Transverse colon (tissue), 4 donors: Measurements from ENCODE around the gene NWD2. TPM values are rescaled to one million over a fixed set of nuclear protein-coding genes. Genes with fewer than 3 reads are reported as not detected.

Experiments
- DNase-seq: peaks from one replicate; pipeline ENCODE4 v3.0.0-alpha.2; 2019
- H3K27ac ChIP-seq, 4 donors: fragments of 200-600 bp; sonication (generic); 2 replicates each; pipeline ENCODE4 v1.5.1; 2016 to 2018; ENCODE audit warnings: inconsistent platforms in 4 of 4
- H3K27me3 ChIP-seq: fragments of 200-600 bp; sonication (generic); 2 replicates; pipeline ENCODE4 v1.5.1; 2017; ENCODE audit warnings: inconsistent platforms
- H3K36me3 ChIP-seq, 4 donors: fragments of 200-600 bp; sonication (generic); 2 replicates each; pipeline ENCODE4 v1.5.1; 2017 to 2019; ENCODE audit warnings: inconsistent platforms in 4 of 4
- H3K4me1 ChIP-seq, 4 donors: fragments of 200-600 bp; sonication (generic); 2 replicates each; pipeline ENCODE4 v1.5.1; 2017 to 2020; ENCODE audit warnings: inconsistent platforms in 4 of 4
- H3K4me3 ChIP-seq, 4 donors: fragments of 200-600 bp; sonication (generic); 1 replicate in 1 of 4; 2 replicates in 3 of 4; pipeline versions ENCODE4 v1.5.1 to v1.6.1; 2017 to 2019; ENCODE audit warnings: inconsistent platforms in 4 of 4
- H3K9me3 ChIP-seq, 2 donors: fragments of 200-600 bp; sonication (generic); 2 replicates each; pipeline ENCODE4 v1.5.1; 2017 to 2019; ENCODE audit warnings: inconsistent platforms in 2 of 2
- CTCF ChIP-seq, 5 experiments: fragments of 200-600 bp in 3 of 5; fragments of 450-650 bp in 2 of 5; sonication (generic) in 3 of 5; IDR thresholded peaks; 1 replicate in 2 of 5; 2 replicates in 3 of 5; pipeline ENCODE4 v1.5.1; 2016 to 2017; ENCODE audit warnings: antibody characterized with exemption in 5 of 5, inconsistent platforms in 3 of 5, mild to moderate bottlenecking in 2 of 5, moderate library complexity in 1 of 5
- EP300 ChIP-seq: sonication (generic); formaldehyde crosslinking; IDR thresholded peaks from one replicate; pipeline ENCODE4 v1.6.1; 2017; ENCODE audit warnings: antibody characterized with exemption, low read depth
- POLR2A ChIP-seq: fragments of 450-650 bp; IDR thresholded peaks from one replicate; pipeline ENCODE4 v1.6.1; 2016; ENCODE audit warnings: antibody characterized with exemption, mild to moderate bottlenecking, moderate library complexity
- POLR2AphosphoS5 ChIP-seq, 3 donors: sonication (generic); formaldehyde crosslinking; IDR thresholded peaks; one replicate each; pipeline ENCODE4 v1.6.1; 2016; ENCODE audit warnings: antibody characterized with exemption in 3 of 3
- WGBS, 2 donors: methylation state at CpG; one replicate each; pipeline ENCODE4 v1.1.5; 2018; ENCODE audit warnings: low coverage in 1 of 2; 5-methylcytosine and 5-hydroxymethylcytosine counted together
- in situ Hi-C, 4 donors: fragments of 200-750 bp; cut with MboI; loops; one replicate each; pipeline versions ENCODE4 v1.15.0 to v1.15.1; 2017; ENCODE audit warnings: low sequenced_read_pairs in 3 of 4, low pct_ligation_motif_present in 1 of 4, low pct_unique_long_range_greater_than_20kb in 1 of 4
- intact Hi-C: fragments of 100-400 bp; cut with DNase I; formaldehyde crosslinking; loops from one replicate; pipeline ENCODE4 v1.15.1; 2023; ENCODE audit warnings: low total_unique reads
- total RNA-seq, 4 donors: library from RNA; depleted of rRNA; stranded (reverse); fragments of >200 nt; gene quantifications; one replicate each; pipeline ENCODE4 v1.1.0, GENCODE V29; 2016

The NWD2 gene
- total RNA-seq, 4 donors from 2014 or later, result 0.48 to 0.55 TPM; not detected in 2

DNA sequence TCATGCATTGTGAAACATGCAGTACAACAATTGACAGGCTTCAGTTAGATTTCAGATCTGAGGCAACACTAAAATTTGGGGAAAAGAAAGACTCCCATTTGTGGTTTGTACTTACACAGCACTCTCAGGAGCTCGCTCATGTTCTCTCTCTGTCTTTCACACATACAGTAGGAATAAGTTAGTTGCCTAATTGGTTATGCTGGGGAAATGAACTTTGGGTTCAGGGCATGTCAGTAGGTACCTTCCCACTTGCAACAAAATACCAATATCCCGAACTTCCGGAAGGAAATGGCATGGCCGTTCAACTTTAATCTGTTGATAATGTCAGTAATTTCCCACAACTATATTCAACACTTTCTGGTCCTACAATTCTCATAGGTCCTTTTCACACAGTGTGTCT lies 223.3 kb downstream of the NWD2 start:
- 77 to 89% methylated on average over 4 of the region's 4 CpGs for WGBS, 2 donors
- no peak for DNase-seq
- Histone ChIP-seq H3K27ac (no peak overlapping the region), H3K36me3 (no peaks in the 10 kb centered on the region), H3K9me3 (no peaks in the 10 kb centered on the region), H3K4me1 (peaks cover 0 to 36% (median 20%) of the 10 kb centered on the region in 4 donors), H3K27me3 (no peaks in the 10 kb centered on the region), H3K4me3 (no peak overlapping the region)
- TF ChIP-seq POLR2A (no peak), EP300 (no peak), POLR2AphosphoS5 (IDR thresholded peaks at IDR 0.05) (no peak), CTCF (IDR thresholded peaks at IDR 0.05) (no peak)
- intact Hi-C loops, result no loop called here
- in situ Hi-C loops, result no loop called here

- no peaks in the 10 kb centered on the region for H3K27me3 ChIP-seq
- H3K9me3 ChIP-seq, result no peaks in the 10 kb centered on the region
- no peak for TF ChIP-seq POLR2AphosphoS5 (IDR thresholded peaks at IDR 0.05)
- TF ChIP-seq CTCF (IDR thresholded peaks at IDR 0.05), result no peak
- no peak for TF ChIP-seq POLR2A
- TF ChIP-seq EP300, result no peak
- no peak overlapping the region for H3K4me3 ChIP-seq
- H3K36me3 ChIP-seq, result no peaks in the 10 kb centered on the region
- no peak overlapping the region for H3K27ac ChIP-seq
- intact Hi-C loops, result no loop called here
- peaks cover 0 to 34% (median 15%) of the 10 kb centered on the region in 4 donors for H3K4me1 ChIP-seq
- DNase-seq, result no peak
- in situ Hi-C loops, result no loop called here
- 94% methylated on average over 2 of the region's 2 CpGs; no CpG with 5 or more reads in 1 of the 2 donors for WGBS, 2 donors
These were observed 224.7 kb downstream of the NWD2 start for GRCh38 chr4:37469286-37469685.

DNA sequence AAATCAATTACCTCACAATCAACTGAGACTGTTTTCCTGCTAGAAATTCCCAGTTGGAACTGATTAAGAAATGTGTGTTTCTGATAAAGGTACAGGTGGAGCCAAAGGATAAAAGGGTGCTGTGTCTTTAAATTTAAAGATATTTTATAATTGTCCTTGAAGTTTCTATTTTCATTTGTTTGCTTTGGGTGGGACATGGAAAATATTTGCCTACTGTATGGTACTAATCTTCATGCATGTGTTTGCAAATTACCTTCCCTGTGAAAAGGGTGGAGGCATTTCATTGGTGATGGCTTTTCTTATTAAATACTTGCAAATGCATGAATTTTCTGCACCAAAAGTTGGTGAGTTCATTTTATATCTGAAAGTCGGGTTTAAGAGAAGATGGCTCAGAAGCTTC lies 225.7 kb downstream of the NWD2 start:
- H3K4me1 ChIP-seq, result peaks cover 0 to 28% (median 11%) of the 10 kb centered on the region in 4 donors
- intact Hi-C loops, result no loop called here

GRCh38 chr4:37471093-37471492 lies 226.6 kb downstream of the NWD2 start:
- in situ Hi-C loops (no loop called here), intact Hi-C loops (no loop called here)
- Histone ChIP-seq H3K9me3 (no peaks in the 10 kb centered on the region), H3K27ac (peak overlapping the region in 3 of 4 donors; percentile 1 to 59 (median 10)), H3K4me3 (no peak overlapping the region), H3K4me1 (peaks cover 0 to 33% (median 11%) of the 10 kb centered on the region in 4 donors), H3K27me3 (no peaks in the 10 kb centered on the region), H3K36me3 (no peaks in the 10 kb centered on the region)
- 63 to 75% methylated on average over 1 of the region's 1 CpG for WGBS, 2 donors
- no peak for DNase-seq
- TF ChIP-seq POLR2AphosphoS5 (IDR thresholded peaks at IDR 0.05) (no peak), POLR2A (no peak), CTCF (IDR thresholded peaks at IDR 0.05) (no peak), EP300 (no peak)

More for the DNA sequence above, 225.7 kb downstream of the NWD2 start:
- Histone ChIP-seq H3K27me3 (no peaks in the 10 kb centered on the region), H3K36me3 (no peaks in the 10 kb centered on the region), H3K4me3 (no peak overlapping the region), H3K27ac (peak overlapping the region; percentile 1 to 59 (median 6)), H3K9me3 (no peaks in the 10 kb centered on the region)
- 31 to 37% methylated on average over 1 of the region's 1 CpG for WGBS, 2 donors
- no peak for TF ChIP-seq EP300
- TF ChIP-seq CTCF (IDR thresholded peaks at IDR 0.05), result no peak
- TF ChIP-seq POLR2A, result no peak
- no peak for TF ChIP-seq POLR2AphosphoS5 (IDR thresholded peaks at IDR 0.05)
- in situ Hi-C loops, result no loop called here
- DNase-seq, result no peak
